KOPT-K1 (cell line): ENCODE data around the gene PPP1CB.
"Not testable (repeated sequence)": the region's sequence is repeated elsewhere in the genome, so short reads cannot be mapped to it uniquely, and the experiment has no call there.

Experiments
- H3K27ac ChIP-seq: fragments of 200-600 bp; sonication (generic); 2 replicates; pipeline ENCODE4 v1.5.1; 2016; ENCODE audit warnings: antibody characterized with exemption, mild to moderate bottlenecking, low read depth, low read length; ENCODE audit not compliant: poor library complexity, severe bottlenecking
- H3K36me3 ChIP-seq: fragments of 200-600 bp; sonication (generic); 2 replicates; pipeline ENCODE4 v1.5.1; 2017; ENCODE audit warnings: antibody characterized with exemption, mild to moderate bottlenecking, low read length, moderate library complexity; ENCODE audit not compliant: insufficient read depth
- H3K9me3 ChIP-seq: fragments of 200-600 bp; sonication (generic); 2 replicates; pipeline ENCODE4 v1.5.1; 2017; ENCODE audit warnings: antibody characterized with exemption, low read length, mild to moderate bottlenecking; ENCODE audit not compliant: insufficient read depth, poor library complexity, severe bottlenecking

The PPP1CB gene

GRCh38 chr2:28726177-28726576 lies 25.5 kb upstream of the PPP1CB start:
- H3K9me3 ChIP-seq = no peaks in the 10 kb centered on the region
- no peaks in the 10 kb centered on the region for H3K36me3 ChIP-seq
- no peak overlapping the region for H3K27ac ChIP-seq

GRCh38 chr2:28729698-28730097 lies 21.9 kb upstream of the PPP1CB start:
- Histone ChIP-seq H3K36me3 (no peaks in the 10 kb centered on the region), H3K9me3 (no peaks in the 10 kb centered on the region), H3K27ac (no peak overlapping the region)

- H3K36me3 ChIP-seq = no peaks in the 10 kb centered on the region
- H3K9me3 ChIP-seq = no peaks in the 10 kb centered on the region
- H3K27ac ChIP-seq = no peak overlapping the region
Measured at GRCh38 chr2:28730641-28731146, 20.9 kb upstream of the PPP1CB start.

GRCh38 chr2:28735511-28735910 lies 16.1 kb upstream of the PPP1CB start:
- no peak overlapping the region for H3K27ac ChIP-seq
- no peaks in the 10 kb centered on the region for H3K36me3 ChIP-seq
- peaks cover 10% of the 10 kb centered on the region for H3K9me3 ChIP-seq

GRCh38 chr2:28736034-28736433 lies 15.6 kb upstream of the PPP1CB start:
- Histone ChIP-seq H3K36me3 (no peaks in the 10 kb centered on the region), H3K9me3 (peaks cover 10% of the 10 kb centered on the region), H3K27ac (no peak overlapping the region)

GRCh38 chr2:28737655-28738054 lies 14.0 kb upstream of the PPP1CB start:
- H3K36me3 ChIP-seq = no peaks in the 10 kb centered on the region
- peaks cover 10% of the 10 kb centered on the region for H3K9me3 ChIP-seq
- H3K27ac ChIP-seq = no peak overlapping the region

- not testable (repeated sequence) for H3K27ac ChIP-seq, H3K9me3 ChIP-seq, H3K36me3 ChIP-seq
Measured at GRCh38 chr2:28742619-28743018, 9.0 kb upstream of the PPP1CB start.

GRCh38 chr2:28745225-28745624 lies 6.4 kb upstream of the PPP1CB start:
- Histone ChIP-seq H3K27ac (no peak overlapping the region), H3K9me3 (no peaks in the 10 kb centered on the region), H3K36me3 (no peaks in the 10 kb centered on the region)

- Histone ChIP-seq H3K36me3 (no peaks in the 10 kb centered on the region), H3K9me3 (no peaks in the 10 kb centered on the region), H3K27ac (no peak overlapping the region)
Measured at GRCh38 chr2:28745876-28746275, 5.8 kb upstream of the PPP1CB start.

GRCh38 chr2:28746429-28747111 lies 5.1 kb upstream of the PPP1CB start:
- Histone ChIP-seq H3K36me3 (no peaks in the 10 kb centered on the region), H3K27ac (no peak overlapping the region), H3K9me3 (no peaks in the 10 kb centered on the region)

- peak overlapping the region; percentile 12 for H3K27ac ChIP-seq
- H3K9me3 ChIP-seq = no peaks in the 10 kb centered on the region
- H3K36me3 ChIP-seq = no peaks in the 10 kb centered on the region
Measured at GRCh38 chr2:28747714-28748113, 3.9 kb upstream of the PPP1CB start.

- Histone ChIP-seq H3K36me3 (no peaks in the 10 kb centered on the region), H3K27ac (peak overlapping the region; percentile 12), H3K9me3 (no peaks in the 10 kb centered on the region)
Measured at GRCh38 chr2:28748176-28748575, 3.5 kb upstream of the PPP1CB start.

- Histone ChIP-seq H3K36me3 (no peaks in the 10 kb centered on the region), H3K27ac (no peak overlapping the region), H3K9me3 (no peaks in the 10 kb centered on the region)
Measured at GRCh38 chr2:28748941-28749340, 2.7 kb upstream of the PPP1CB start.

GRCh38 chr2:28749526-28749925 lies 2.1 kb upstream of the PPP1CB start:
- H3K36me3 ChIP-seq = no peaks in the 10 kb centered on the region
- H3K27ac ChIP-seq = no peak overlapping the region
- H3K9me3 ChIP-seq = no peaks in the 10 kb centered on the region

GRCh38 chr2:28750316-28751251 lies 1.0 kb upstream of the PPP1CB start:
- peak overlapping the region; percentile 83 for H3K27ac ChIP-seq
- H3K9me3 ChIP-seq = no peaks in the 10 kb centered on the region
- no peaks in the 10 kb centered on the region for H3K36me3 ChIP-seq
